Measurements from ENCODE around the gene MYO16. TPM values are rescaled to one million over a fixed set of nuclear protein-coding genes. Genes with fewer than 3 reads are reported as not detected.

The MYO16 gene
- total RNA-seq, 3 donors from 2014 or later, result 0.15 to 0.48 (median 0.33) TPM

DNA sequence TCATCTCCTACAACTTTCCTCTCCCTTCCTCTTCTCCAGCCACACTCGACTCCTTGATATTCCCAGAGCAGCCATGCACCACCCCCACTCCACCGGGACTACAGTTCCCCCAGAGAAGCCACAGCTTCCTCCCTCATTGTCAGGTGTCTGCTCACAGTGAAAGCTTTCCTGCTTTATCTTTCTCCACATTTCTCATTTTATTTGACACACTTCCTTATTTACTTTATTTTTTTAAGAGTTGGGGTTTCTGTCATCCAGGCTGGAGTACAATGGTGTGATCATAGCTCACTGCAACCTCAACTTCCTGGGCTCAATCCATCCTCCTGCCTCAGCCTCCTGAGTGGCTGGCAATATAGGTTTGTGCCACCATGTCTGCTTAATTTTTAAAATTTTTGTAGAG is 464.6 kb downstream of the MYO16 start:
- H3K4me3 ChIP-seq, result no peak overlapping the region
- no peak for TF ChIP-seq POLR2A (IDR thresholded peaks at IDR 0.05)
- no peak for TF ChIP-seq POLR2AphosphoS5 (IDR thresholded peaks at IDR 0.05)
- TF ChIP-seq, protein P1, sequence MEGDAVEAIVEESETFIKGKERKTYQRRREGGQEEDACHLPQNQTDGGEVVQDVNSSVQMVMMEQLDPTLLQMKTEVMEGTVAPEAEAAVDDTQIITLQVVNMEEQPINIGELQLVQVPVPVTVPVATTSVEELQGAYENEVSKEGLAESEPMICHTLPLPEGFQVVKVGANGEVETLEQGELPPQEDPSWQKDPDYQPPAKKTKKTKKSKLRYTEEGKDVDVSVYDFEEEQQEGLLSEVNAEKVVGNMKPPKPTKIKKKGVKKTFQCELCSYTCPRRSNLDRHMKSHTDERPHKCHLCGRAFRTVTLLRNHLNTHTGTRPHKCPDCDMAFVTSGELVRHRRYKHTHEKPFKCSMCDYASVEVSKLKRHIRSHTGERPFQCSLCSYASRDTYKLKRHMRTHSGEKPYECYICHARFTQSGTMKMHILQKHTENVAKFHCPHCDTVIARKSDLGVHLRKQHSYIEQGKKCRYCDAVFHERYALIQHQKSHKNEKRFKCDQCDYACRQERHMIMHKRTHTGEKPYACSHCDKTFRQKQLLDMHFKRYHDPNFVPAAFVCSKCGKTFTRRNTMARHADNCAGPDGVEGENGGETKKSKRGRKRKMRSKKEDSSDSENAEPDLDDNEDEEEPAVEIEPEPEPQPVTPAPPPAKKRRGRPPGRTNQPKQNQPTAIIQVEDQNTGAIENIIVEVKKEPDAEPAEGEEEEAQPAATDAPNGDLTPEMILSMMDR (IDR thresholded peaks at IDR 0.05), result no peak
- H3K4me1 ChIP-seq, result no peaks in the 10 kb centered on the region
- H3K36me3 ChIP-seq, result no peaks in the 10 kb centered on the region
- no peaks in the 10 kb centered on the region for H3K27me3 ChIP-seq
- no peak for DNase-seq (ENCODE audit: low spot score in 2 of 2)
- no peak overlapping the region for H3K27ac ChIP-seq
- intact Hi-C loops (cut with DNase I; ENCODE audit: low total_unique reads), result no loop called here
- peaks cover 0 to 8% of the 10 kb centered on the region in 2 donors for H3K9me3 ChIP-seq

DNA sequence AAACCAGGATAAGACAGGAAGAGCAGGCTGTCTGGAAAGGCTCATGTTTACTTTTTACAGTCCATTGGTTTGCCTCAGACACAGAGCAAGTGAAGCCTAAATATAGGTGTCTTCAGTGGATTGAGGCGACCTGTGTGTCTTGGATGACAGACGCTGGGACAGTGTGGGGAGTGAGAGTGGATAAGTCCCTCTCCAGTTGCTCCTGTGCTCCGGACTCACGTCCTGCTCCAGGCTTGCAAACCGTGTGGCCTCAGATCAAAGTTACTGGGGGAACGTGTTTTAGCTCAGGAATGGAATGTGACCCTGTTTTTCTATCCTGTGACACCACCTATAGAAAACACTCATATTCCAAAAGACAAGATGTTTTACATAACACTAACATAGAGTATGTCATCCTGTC is 465.7 kb downstream of the MYO16 start:
- Histone ChIP-seq H3K27ac (no peak overlapping the region), H3K4me3 (no peak overlapping the region), H3K27me3 (no peaks in the 10 kb centered on the region), H3K9me3 (peaks cover 0 to 8% of the 10 kb centered on the region in 2 donors), H3K4me1 (no peaks in the 10 kb centered on the region), H3K36me3 (no peaks in the 10 kb centered on the region)
- intact Hi-C loops (cut with DNase I; ENCODE audit: low total_unique reads), result no loop called here
- no peak for DNase-seq (ENCODE audit: low spot score in 2 of 2)
- TF ChIP-seq POLR2AphosphoS5 (IDR thresholded peaks at IDR 0.05), result no peak
- TF ChIP-seq, protein P1 (IDR thresholded peaks at IDR 0.05), result no peak
- TF ChIP-seq POLR2A (IDR thresholded peaks at IDR 0.05), result no peak

DNA sequence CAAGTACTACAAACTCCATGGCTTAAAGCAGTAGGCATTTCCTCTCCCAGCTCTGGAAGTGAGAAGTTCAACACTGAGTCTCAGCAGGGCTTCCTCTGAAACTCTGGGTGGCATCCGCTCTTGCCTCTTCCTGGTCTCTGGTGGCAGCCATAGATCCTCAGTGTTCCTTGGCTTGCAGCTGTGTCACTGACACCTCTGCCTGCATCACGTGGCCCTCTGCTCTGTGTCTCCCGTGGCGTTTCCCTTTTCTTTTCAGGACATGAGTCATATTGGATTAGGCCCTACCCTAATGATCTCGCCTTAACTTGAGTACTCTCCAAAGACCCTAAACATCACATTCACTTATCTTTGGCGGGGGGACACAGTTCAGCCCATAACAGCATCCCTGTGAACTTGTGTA is 466.7 kb downstream of the MYO16 start:
- no peak for DNase-seq (ENCODE audit: low spot score in 2 of 2)
- Histone ChIP-seq H3K4me3 (no peak overlapping the region), H3K9me3 (peaks cover 0 to 8% of the 10 kb centered on the region in 2 donors), H3K36me3 (no peaks in the 10 kb centered on the region), H3K4me1 (no peaks in the 10 kb centered on the region), H3K27me3 (no peaks in the 10 kb centered on the region), H3K27ac (no peak overlapping the region)
- intact Hi-C loops (cut with DNase I; ENCODE audit: low total_unique reads), result no loop called here
- TF ChIP-seq POLR2AphosphoS5 (IDR thresholded peaks at IDR 0.05), result no peak

DNA sequence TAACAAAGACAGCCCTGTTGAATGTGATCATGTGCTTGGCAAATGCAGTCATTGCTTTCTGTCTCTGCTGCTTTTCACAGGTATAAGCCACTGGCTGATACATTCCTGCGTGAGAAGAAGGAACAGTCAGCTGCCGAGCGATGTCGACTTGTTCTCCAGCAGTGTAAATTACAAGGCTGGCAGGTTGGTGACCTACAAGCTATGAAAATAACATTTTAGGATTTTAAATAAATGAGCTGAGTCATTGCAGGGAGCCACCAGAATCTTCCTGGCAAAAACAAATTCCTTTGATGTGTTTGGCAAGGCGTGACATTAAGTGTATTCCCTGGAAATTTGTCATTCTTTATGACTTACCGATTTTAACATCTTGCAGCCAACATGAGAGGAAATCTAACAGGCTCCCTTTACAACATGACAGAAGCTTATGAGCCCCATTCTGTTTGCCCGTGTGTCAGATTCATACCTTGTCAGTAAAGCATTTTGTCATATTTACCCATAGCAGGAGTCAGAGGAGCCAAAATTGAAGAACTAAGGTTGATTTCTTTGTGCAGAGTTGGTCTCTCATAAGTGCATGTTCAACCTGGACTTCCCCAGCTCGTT is 471.4 kb downstream of the MYO16 start:
- H3K27ac ChIP-seq, result no peak overlapping the region
- TF ChIP-seq, protein P1 (IDR thresholded peaks at IDR 0.05), result no peak
- TF ChIP-seq POLR2AphosphoS5 (IDR thresholded peaks at IDR 0.05) (no peak), POLR2A (IDR thresholded peaks at IDR 0.05) (no peak)

DNA sequence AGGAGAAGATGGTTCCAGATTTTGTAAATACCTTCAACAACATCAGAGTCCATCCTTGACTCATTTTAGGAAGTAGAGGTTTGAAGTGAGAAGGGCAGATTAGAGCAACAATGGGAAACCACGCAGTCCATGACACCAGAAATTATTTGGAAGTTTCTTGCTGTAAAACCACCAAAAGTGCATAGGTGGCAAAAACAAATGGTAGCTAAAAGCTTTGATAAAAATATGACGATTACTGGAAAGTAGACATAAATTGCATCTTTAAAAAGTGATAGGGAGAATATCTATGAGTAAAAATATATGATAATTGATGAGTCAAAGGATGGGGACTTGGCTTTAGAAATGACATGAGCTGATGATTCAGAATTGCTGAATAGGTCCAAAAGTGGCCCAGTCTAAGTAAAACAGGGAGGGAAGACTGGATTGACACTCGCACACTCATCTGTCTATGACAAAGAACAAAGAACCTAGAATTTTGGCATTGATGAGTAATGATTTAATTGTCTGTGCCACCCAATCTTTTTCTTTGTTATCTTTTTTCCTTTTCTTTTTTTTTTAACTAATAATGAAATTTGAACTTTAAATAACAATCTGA is 472.2 kb downstream of the MYO16 start:
- TF ChIP-seq, protein P1 (IDR thresholded peaks at IDR 0.05), result no peak
- no peak for TF ChIP-seq POLR2A (IDR thresholded peaks at IDR 0.05)
- no peak for TF ChIP-seq POLR2AphosphoS5 (IDR thresholded peaks at IDR 0.05)
- intact Hi-C loops (cut with DNase I; ENCODE audit: low total_unique reads), result no loop called here
- H3K4me3 ChIP-seq, result no peak overlapping the region

More for the DNA sequence above, 471.4 kb downstream of the MYO16 start:
- intact Hi-C loops (cut with DNase I; ENCODE audit: low total_unique reads), result no loop called here
- peak overlapping the region in 1 of 3 donors; percentile 8 for H3K4me3 ChIP-seq
- H3K9me3 ChIP-seq, result no peaks in the 10 kb centered on the region
- no peaks in the 10 kb centered on the region for H3K4me1 ChIP-seq
- H3K36me3 ChIP-seq, result no peaks in the 10 kb centered on the region
- H3K27me3 ChIP-seq, result no peaks in the 10 kb centered on the region
- DNase-seq (ENCODE audit: low spot score in 2 of 2), result peak in 1 of 2 donors; percentile 39

More for the DNA sequence above, 472.2 kb downstream of the MYO16 start:
- H3K27me3 ChIP-seq, result no peaks in the 10 kb centered on the region
- no peaks in the 10 kb centered on the region for H3K4me1 ChIP-seq
- H3K9me3 ChIP-seq, result no peaks in the 10 kb centered on the region
- no peaks in the 10 kb centered on the region for H3K36me3 ChIP-seq
- H3K27ac ChIP-seq, result no peak overlapping the region
- no peak for DNase-seq (ENCODE audit: low spot score in 2 of 2)

Data from breast epithelium (tissue), 4 donors.